IMR-90 (cell line): Measurements from ENCODE around the gene LIN28A. TPM values are rescaled to one million over a fixed set of nuclear protein-coding genes. Genes with fewer than 3 reads are reported as not detected.

Experiments used
- ATAC-seq: fragments of 200-7000 bp; cut with Tn5 transposase; 2 replicates; pipeline ENCODE4 v1.9.1; 2020; ENCODE audit warnings: low read depth, mild to moderate bottlenecking, moderate library complexity
- BruUV-seq: library from RNA; stranded (reverse); fragments of 400-500 nt; replicated peaks from 2 replicates; lab custom pipeline; 2021; lab: Mats Ljungman, UMichigan
- CTCF ChIA-PET: fragments of 300-600 bp; formaldehyde crosslinking; extraction: SDS; loops from one replicate; lab custom pipeline; 2021; ENCODE audit warnings: antibody characterized with exemption; lab: Yijun Ruan, JAX
- POLR2A ChIA-PET: fragments of 300-600 bp; sonication (Branson Sonifier 250); formaldehyde crosslinking; loops from one replicate; lab custom pipeline; 2022; ENCODE audit warnings: antibody characterized with exemption; ENCODE audit not compliant: unreplicated experiment; lab: Charles Lee
- DNase-seq: peaks from one replicate; pipeline ENCODE4 v3.0.0; 2013
- H2AFZ ChIP-seq: replicated peaks from 2 replicates; pipeline ENCODE3; 2013; ENCODE audit warnings: low read length, mild to moderate bottlenecking; ENCODE audit not compliant: poor library complexity
- H2AK5ac ChIP-seq: 2 replicates; pipeline ENCODE4 v1.6.1; 2013; ENCODE audit warnings: low read depth, low read length, inconsistent platforms
- H2AK9ac ChIP-seq: replicated peaks from 2 replicates; pipeline ENCODE3; 2013; ENCODE audit warnings: mild to moderate bottlenecking, low read depth, low read length, moderate library complexity; ENCODE audit not compliant: poor library complexity
- H2BK120ac ChIP-seq: 2 replicates; pipeline ENCODE4 v1.6.1; 2013; ENCODE audit warnings: low read depth, low read length, inconsistent platforms
- H2BK15ac ChIP-seq: 3 replicates; pipeline ENCODE4 v1.6.1; 2013; ENCODE audit warnings: low read depth, low read length, inconsistent platforms
- H2BK20ac ChIP-seq: 2 replicates; pipeline ENCODE4 v1.6.1; 2013; ENCODE audit warnings: low read depth, mild to moderate bottlenecking, inconsistent platforms, low read length, moderate library complexity
- H2BK5ac ChIP-seq: 2 replicates; pipeline ENCODE4 v1.6.1; 2013; ENCODE audit warnings: mild to moderate bottlenecking, low read depth, low read length, inconsistent platforms; ENCODE audit not compliant: poor library complexity, severe bottlenecking
- H3K14ac ChIP-seq: replicated peaks from 2 replicates; pipeline ENCODE4 v1.6.1; 2013; ENCODE audit warnings: low read depth, low read length, inconsistent platforms
- H3K18ac ChIP-seq: 2 replicates; pipeline ENCODE4 v1.6.1; 2013; ENCODE audit warnings: low read depth, low read length, control low read depth
- H3K23ac ChIP-seq: 2 replicates; pipeline ENCODE4 v1.6.1; 2013; ENCODE audit warnings: low read depth, low read length, inconsistent platforms
- H3K27ac ChIP-seq: 2 replicates; pipeline ENCODE4 v1.5.1; 2013; ENCODE audit warnings: mild to moderate bottlenecking, control low read depth, low read length; ENCODE audit not compliant: insufficient read depth
- H3K27me3 ChIP-seq: 2 replicates; pipeline ENCODE4 v1.6.1; 2013; ENCODE audit warnings: low read length; ENCODE audit not compliant: control insufficient read depth, insufficient read depth
- H3K36me3 ChIP-seq: 2 replicates; pipeline ENCODE4 v1.6.1; 2013; ENCODE audit warnings: low read length, mixed read lengths; ENCODE audit not compliant: control insufficient read depth, insufficient read depth
- H3K4ac ChIP-seq: 2 replicates; pipeline ENCODE4 v1.6.1; 2013; ENCODE audit warnings: low read depth, low read length, inconsistent platforms
- H3K4me1 ChIP-seq: 2 replicates; pipeline ENCODE4 v1.6.1; 2013; ENCODE audit warnings: low read length, mixed read lengths; ENCODE audit not compliant: control insufficient read depth, insufficient read depth
- H3K4me2 ChIP-seq: 2 replicates; pipeline ENCODE4 v1.6.1; 2013; ENCODE audit warnings: low read depth, mild to moderate bottlenecking, control low read depth, low read length, moderate library complexity
- H3K4me3 ChIP-seq: 2 replicates; pipeline ENCODE4 v1.5.1; 2013; ENCODE audit warnings: low read depth, mild to moderate bottlenecking, control low read depth, low read length, moderate library complexity; ENCODE audit not compliant: insufficient read depth
- H3K56ac ChIP-seq: 2 replicates; pipeline ENCODE4 v1.6.1; 2013; ENCODE audit warnings: low read length, inconsistent platforms; ENCODE audit not compliant: insufficient read depth; ENCODE audit errors: extremely low read depth
- H3K79me1 ChIP-seq, 2 experiments: 2 replicates each; pipeline ENCODE4 v1.6.1; 2013; ENCODE audit warnings: low read length in 2 of 2, inconsistent platforms in 1 of 2, low read depth in 1 of 2
- H3K9ac ChIP-seq: 2 replicates; pipeline ENCODE4 v1.6.1; 2013; ENCODE audit warnings: low read depth, low read length, control low read depth
- H3K9me1 ChIP-seq: 2 replicates; pipeline ENCODE4 v1.6.1; 2013; ENCODE audit warnings: low read length, inconsistent platforms; ENCODE audit not compliant: insufficient read depth
- H3K9me3 ChIP-seq: 2 replicates; pipeline ENCODE4 v1.6.1; 2013; ENCODE audit warnings: low read length; ENCODE audit not compliant: control insufficient read depth, insufficient read depth
- H4K20me1 ChIP-seq: 2 replicates; pipeline ENCODE4 v1.6.1; 2013; ENCODE audit warnings: low read length, inconsistent platforms; ENCODE audit not compliant: insufficient read depth
- H4K5ac ChIP-seq: 2 replicates; pipeline ENCODE4 v1.6.1; 2013; ENCODE audit warnings: mild to moderate bottlenecking, low read depth, low read length, control low read depth
- H4K8ac ChIP-seq, 2 experiments: 2 replicates each; pipeline ENCODE4 v1.6.1; 2013; ENCODE audit warnings: low read depth in 2 of 2, low read length in 2 of 2, control low read depth in 1 of 2, inconsistent platforms in 1 of 2
- H4K91ac ChIP-seq: 2 replicates; pipeline ENCODE4 v1.6.1; 2013; ENCODE audit warnings: low read depth, low read length, inconsistent platforms; ENCODE audit not compliant: insufficient read depth
- BHLHE40 ChIP-seq: fragments of 150-350 bp; IDR thresholded peaks from 2 replicates; pipeline ENCODE4 v1.6.1; 2016; ENCODE audit warnings: mild to moderate bottlenecking, low read depth, low read length
- CEBPB ChIP-seq: IDR thresholded peaks from 2 replicates; pipeline ENCODE4 v1.6.1; 2012; ENCODE audit warnings: low read depth, low read length, improper control_type of control experiment
- FOS ChIP-seq: fragments of 150-350 bp; IDR thresholded peaks from 2 replicates; pipeline ENCODE4 v1.6.1; 2016; ENCODE audit warnings: low read depth, low read length
- MAFK ChIP-seq: IDR thresholded peaks from 2 replicates; pipeline ENCODE4 v1.6.1; 2012; ENCODE audit warnings: low read depth, low read length, improper control_type of control experiment
- MAZ ChIP-seq: IDR thresholded peaks from 2 replicates; pipeline ENCODE4 v1.6.1; 2012; ENCODE audit warnings: low read depth, mild to moderate bottlenecking, low read length, improper control_type of control experiment, moderate library complexity, borderline replicate concordance
- NFE2L2 ChIP-seq: fragments of 150-350 bp; IDR thresholded peaks from 2 replicates; pipeline ENCODE4 v1.6.1; 2016; ENCODE audit warnings: low read depth, mild to moderate bottlenecking, low read length
- POLR2A ChIP-seq: IDR thresholded peaks from 2 replicates; pipeline ENCODE4 v1.6.1; 2012; ENCODE audit warnings: mild to moderate bottlenecking, low read depth, low read length
- RCOR1 ChIP-seq: IDR thresholded peaks from 2 replicates; pipeline ENCODE4 v1.6.1; 2012; ENCODE audit warnings: mild to moderate bottlenecking, low read length, improper control_type of control experiment; ENCODE audit not compliant: insufficient replicate concordance
- RFX5 ChIP-seq: IDR thresholded peaks from 2 replicates; pipeline ENCODE4 v1.8.0; 2012; ENCODE audit warnings: low read depth, mild to moderate bottlenecking, low read length, moderate library complexity
- SMC3 ChIP-seq: fragments of 150-350 bp; IDR thresholded peaks from 2 replicates; pipeline ENCODE4 v1.6.1; 2016; ENCODE audit warnings: low read depth, mild to moderate bottlenecking, antibody characterized with exemption, low read length, moderate library complexity
- WGBS, 2 experiments: methylation state at CpG; one replicate each; pipeline versions ENCODE4 v1.1.5 to v1.1.7; 2013; ENCODE audit warnings: missing lambda C conversion rate in 2 of 2; ENCODE audit not compliant: insufficient read length in 1 of 2; ENCODE audit errors: extremely low coverage in 2 of 2; 5-methylcytosine and 5-hydroxymethylcytosine counted together
- dilution Hi-C: fragments of 300-500 bp; cut with HindIII; formaldehyde crosslinking; loops from one replicate; pipeline ENCODE4 v1.14.3; 2018; ENCODE audit warnings: low sequenced_read_pairs; ENCODE audit not compliant: unreplicated experiment
- in situ Hi-C: fragments of 300-500 bp; cut with MboI; formaldehyde crosslinking; loops from 3 replicates; pipeline ENCODE4 v1.14.3; 2019; ENCODE audit warnings: low sequenced_read_pairs, inconsistent platforms, mixed read lengths
- intact Hi-C: fragments of 100-400 bp; cut with micrococcal nuclease; formaldehyde crosslinking; loops from 2 replicates; pipeline ENCODE4 v1.10.0; 2022
- polyA plus RNA-seq, 3 experiments: library from polyadenylated mRNA; depleted of rRNA; stranded (reverse); fragments of >200 nt; gene quantifications; 2 replicates each; pipeline ENCODE4 v1.2.3, GENCODE V29; 2012; ENCODE audit warnings: low replicate concordance in 1 of 3
- total RNA-seq: library from RNA; depleted of rRNA; stranded (reverse); fragments of >200 nt; gene quantifications from 2 replicates; pipeline ENCODE4 v1.2.3, GENCODE V29; 2012
- TF ChIP-seq, protein P1 (sequence below): conservative IDR thresholded peaks from 2 replicates; pipeline ENCODE4 v1.5.1; 2012; ENCODE audit warnings: mild to moderate bottlenecking, low read depth, low read length, improper control_type of control experiment
- TF ChIP-seq, protein P2 (sequence below): fragments of 150-350 bp; IDR thresholded peaks from 2 replicates; pipeline ENCODE4 v1.6.1; 2017; ENCODE audit warnings: mild to moderate bottlenecking, antibody characterized with exemption, low read length, low read depth
- TF ChIP-seq, protein P3 (sequence below): fragments of 150-350 bp; IDR thresholded peaks from 2 replicates; pipeline ENCODE4 v1.6.1; 2016; ENCODE audit warnings: low read depth, mild to moderate bottlenecking, low read length, moderate library complexity, borderline replicate concordance

Gene LIN28A
- total and polyA plus RNA-seq, 2 of the 4 experiments (the other 2 are of a cell fraction) = not detected

DNA sequence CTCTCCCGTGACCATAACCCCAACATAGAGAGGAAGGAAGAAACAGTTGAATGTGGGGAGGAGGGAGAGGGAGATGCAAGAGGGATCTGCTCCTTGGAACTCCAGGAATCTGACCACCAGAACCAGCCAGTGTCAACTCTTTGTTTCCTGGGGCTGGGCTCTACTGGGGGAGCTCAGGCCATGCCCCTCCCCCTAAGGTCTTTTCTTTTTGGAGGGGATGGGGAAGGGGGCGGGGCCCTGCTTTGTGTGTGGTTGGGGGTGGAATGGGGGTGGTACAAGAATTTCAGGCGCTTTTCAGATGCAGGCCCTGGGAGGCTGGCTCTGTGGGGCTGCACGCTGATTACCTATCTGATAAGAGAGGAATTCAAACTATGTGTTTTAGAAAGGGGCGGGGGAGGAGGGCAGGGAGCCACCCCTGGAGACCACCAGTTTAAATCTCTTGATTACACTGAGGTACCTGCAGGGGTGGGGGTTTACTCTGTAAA, 8.3 kb downstream of the LIN28A start:
- H3K56ac ChIP-seq = no peak overlapping the region
- ATAC-seq = no peak
- H2AK9ac ChIP-seq = no peak overlapping the region
- no peak overlapping the region for H3K4me2 ChIP-seq
- no TSS peak for BruUV-seq
- H3K9me1 ChIP-seq = no peaks in the 10 kb centered on the region
- no peaks in the 10 kb centered on the region for H3K9me3 ChIP-seq
- no peak overlapping the region for H2AK5ac ChIP-seq
- no peak overlapping the region for H3K27ac ChIP-seq
- no peaks in the 10 kb centered on the region for H3K36me3 ChIP-seq
- no peaks in the 10 kb centered on the region for H3K79me1 ChIP-seq
- dilution Hi-C loops = no loop called here
- H3K18ac ChIP-seq = no peak overlapping the region
- H4K20me1 ChIP-seq = no peaks in the 10 kb centered on the region
- no peak for DNase-seq
- H3K14ac ChIP-seq = no peak overlapping the region
- TF ChIP-seq, protein P1, sequence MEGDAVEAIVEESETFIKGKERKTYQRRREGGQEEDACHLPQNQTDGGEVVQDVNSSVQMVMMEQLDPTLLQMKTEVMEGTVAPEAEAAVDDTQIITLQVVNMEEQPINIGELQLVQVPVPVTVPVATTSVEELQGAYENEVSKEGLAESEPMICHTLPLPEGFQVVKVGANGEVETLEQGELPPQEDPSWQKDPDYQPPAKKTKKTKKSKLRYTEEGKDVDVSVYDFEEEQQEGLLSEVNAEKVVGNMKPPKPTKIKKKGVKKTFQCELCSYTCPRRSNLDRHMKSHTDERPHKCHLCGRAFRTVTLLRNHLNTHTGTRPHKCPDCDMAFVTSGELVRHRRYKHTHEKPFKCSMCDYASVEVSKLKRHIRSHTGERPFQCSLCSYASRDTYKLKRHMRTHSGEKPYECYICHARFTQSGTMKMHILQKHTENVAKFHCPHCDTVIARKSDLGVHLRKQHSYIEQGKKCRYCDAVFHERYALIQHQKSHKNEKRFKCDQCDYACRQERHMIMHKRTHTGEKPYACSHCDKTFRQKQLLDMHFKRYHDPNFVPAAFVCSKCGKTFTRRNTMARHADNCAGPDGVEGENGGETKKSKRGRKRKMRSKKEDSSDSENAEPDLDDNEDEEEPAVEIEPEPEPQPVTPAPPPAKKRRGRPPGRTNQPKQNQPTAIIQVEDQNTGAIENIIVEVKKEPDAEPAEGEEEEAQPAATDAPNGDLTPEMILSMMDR = no peak
- TF ChIP-seq RCOR1 (no peak), RFX5 (no peak), MAFK (no peak), FOS (no peak), SMC3 (no peak), MAZ (no peak), POLR2A (no peak), BHLHE40 (no peak), NFE2L2 (no peak), CEBPB (no peak)
- TF ChIP-seq, protein P2, sequence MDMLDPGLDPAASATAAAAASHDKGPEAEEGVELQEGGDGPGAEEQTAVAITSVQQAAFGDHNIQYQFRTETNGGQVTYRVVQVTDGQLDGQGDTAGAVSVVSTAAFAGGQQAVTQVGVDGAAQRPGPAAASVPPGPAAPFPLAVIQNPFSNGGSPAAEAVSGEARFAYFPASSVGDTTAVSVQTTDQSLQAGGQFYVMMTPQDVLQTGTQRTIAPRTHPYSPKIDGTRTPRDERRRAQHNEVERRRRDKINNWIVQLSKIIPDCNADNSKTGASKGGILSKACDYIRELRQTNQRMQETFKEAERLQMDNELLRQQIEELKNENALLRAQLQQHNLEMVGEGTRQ = no peak
- TF ChIP-seq, protein P3, sequence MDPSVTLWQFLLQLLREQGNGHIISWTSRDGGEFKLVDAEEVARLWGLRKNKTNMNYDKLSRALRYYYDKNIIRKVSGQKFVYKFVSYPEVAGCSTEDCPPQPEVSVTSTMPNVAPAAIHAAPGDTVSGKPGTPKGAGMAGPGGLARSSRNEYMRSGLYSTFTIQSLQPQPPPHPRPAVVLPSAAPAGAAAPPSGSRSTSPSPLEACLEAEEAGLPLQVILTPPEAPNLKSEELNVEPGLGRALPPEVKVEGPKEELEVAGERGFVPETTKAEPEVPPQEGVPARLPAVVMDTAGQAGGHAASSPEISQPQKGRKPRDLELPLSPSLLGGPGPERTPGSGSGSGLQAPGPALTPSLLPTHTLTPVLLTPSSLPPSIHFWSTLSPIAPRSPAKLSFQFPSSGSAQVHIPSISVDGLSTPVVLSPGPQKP = no peak
- H2BK15ac ChIP-seq = no peak overlapping the region
- H2BK120ac ChIP-seq = no peak overlapping the region
- H2BK20ac ChIP-seq = no peak overlapping the region
- no peak overlapping the region for H3K4ac ChIP-seq
- 20% methylated on average over 1 of the region's 5 CpGs; no CpG with 5 or more reads in 1 of the 2 experiments for WGBS, 2 experiments
- no peak overlapping the region for H3K4me3 ChIP-seq
- no peak overlapping the region for H4K8ac ChIP-seq
- no peak overlapping the region for H3K23ac ChIP-seq
- CTCF ChIA-PET = no interaction called here
- no peak overlapping the region for H2BK5ac ChIP-seq
- in situ Hi-C loops = no loop called here
- intact Hi-C loops = no loop called here
- no peaks in the 10 kb centered on the region for H3K4me1 ChIP-seq
- H4K5ac ChIP-seq = no peak overlapping the region
- POLR2A ChIA-PET = no interaction called here
- H3K9ac ChIP-seq = no peak overlapping the region
- H4K91ac ChIP-seq = no peak overlapping the region
- peaks cover 54% of the 10 kb centered on the region for H3K27me3 ChIP-seq
- no peak overlapping the region for H2AFZ ChIP-seq
